IPS-15b (cell line): ENCODE data around the gene KCMF1.

ENCODE experiments used
- H3K27me3 ChIP-seq: one replicate; pipeline ENCODE4 v1.6.1; 2013; ENCODE audit warnings: low read length; ENCODE audit not compliant: control insufficient read depth, insufficient read depth
- H3K36me3 ChIP-seq: one replicate; pipeline ENCODE4 v1.6.1; 2013; ENCODE audit warnings: low read length; ENCODE audit not compliant: control insufficient read depth, insufficient read depth
- H3K4me1 ChIP-seq: one replicate; pipeline ENCODE4 v1.6.1; 2013; ENCODE audit warnings: mild to moderate bottlenecking, low read length; ENCODE audit not compliant: control insufficient read depth, insufficient read depth
- H3K4me3 ChIP-seq: one replicate; pipeline ENCODE4 v1.5.1; 2013; ENCODE audit warnings: low read depth, low read length
- H3K9ac ChIP-seq: one replicate; pipeline ENCODE4 v1.6.1; 2013; ENCODE audit warnings: low read depth, mild to moderate bottlenecking, low read length
- H3K9me3 ChIP-seq: one replicate; pipeline ENCODE4 v1.6.1; 2013; ENCODE audit warnings: mild to moderate bottlenecking, low read length; ENCODE audit not compliant: control insufficient read depth, insufficient read depth

The KCMF1 gene

GRCh38 chr2:85106489-85107180 is 135.7 kb downstream of the KCMF1 start:
- Histone ChIP-seq H3K9me3 (no peaks in the 10 kb centered on the region), H3K27me3 (peaks cover 2% of the 10 kb centered on the region), H3K4me3 (no peak overlapping the region), H3K4me1 (no peaks in the 10 kb centered on the region), H3K36me3 (no peaks in the 10 kb centered on the region), H3K9ac (no peak overlapping the region)
